ENCODE results near the gene RND2. TPM values are rescaled to one million over a fixed set of nuclear protein-coding genes. Genes with fewer than 3 reads are reported as not detected.

RND2 gene
- total and polyA plus RNA-seq, 9 of the 15 experiments (the other 6 are each of a cell fraction or from before 2014, with no cell fraction given), result 0.15 to 1.9 (median 0.98) TPM

GRCh38 chr17:43020789-43021740, 4.0 kb upstream of the RND2 start (continued):
- TF ChIP-seq ZNF23 (CRISPR knock-in tag; IDR thresholded peaks at IDR 0.05), result no peak
- TF ChIP-seq JUND (IDR thresholded peaks at IDR 0.05; ENCODE audit: borderline replicate concordance, low read depth, low read length), result peak; percentile 97
- peak; percentile 95; the same call in 2 of the 3 replicates for TF ChIP-seq JUND (tag; IDR thresholded peaks at IDR 0.05; ENCODE audit: borderline replicate concordance, low read depth, low read length)
- TF ChIP-seq ZNF324 (CRISPR knock-in tag; IDR thresholded peaks at IDR 0.05), result no peak
- no peak for TF ChIP-seq MEF2A (IDR thresholded peaks at IDR 0.05; ENCODE audit: control insufficient read depth, low read depth, low read length)
- TF ChIP-seq CHD1 (IDR thresholded peaks at IDR 0.05; ENCODE audit: low read length), result peak; percentile 3
- 0 out of 4 replicates have a peak, but pooled peaks of 1 of the 2 experiments have one; percentile 57 for TF ChIP-seq ARNT (IDR thresholded peaks at IDR 0.05)
- 0 out of 2 replicates have a peak, but pooled peaks have one; percentile 23 for TF ChIP-seq MEF2D (tag; conservative IDR thresholded peaks at IDR 0.05; ENCODE audit: low read depth)

GRCh38 chr17:43021741-43022512, 3.1 kb upstream of the RND2 start, which contains the start of gene VAT1:
TSS of gene VAT1 (minus strand) at chr17:43022385. CDS start at chr17:43022322, 63 bp downstream.
- Histone ChIP-seq H3K4me3 (peak within 1 kb of the TSS; percentile 87), H3K4me2 (ENCODE audit: insufficient read depth, low read length) (peak within 1 kb of the TSS; percentile 99), H3K9me1 (ENCODE audit: control insufficient read depth, insufficient read depth, low read length) (peaks cover 10% of the 10 kb centered on the region), H3K4me1 (replicated peaks in 1 of 2; ENCODE audit: control insufficient read depth in 2 of 2, insufficient read depth in 2 of 2, low read length in 2 of 2) (peaks cover 27 to 61% of the 10 kb centered on the region in 2 experiments), H3K9ac (ENCODE audit: insufficient read depth in 1 of 2, low read depth in 2 of 2, low read length in 2 of 2) (peak within 1 kb of the TSS; percentile 68 to 96), H3K27me3 (ENCODE audit: control insufficient read depth in 2 of 2, insufficient read depth in 2 of 2, low read length in 2 of 2) (no peaks in the 10 kb centered on the region), H2AFZ (ENCODE audit: low read depth, low read length) (peak within 1 kb of the TSS; percentile 94), H3K27ac (ENCODE audit: extremely low read depth, low read depth, low read length) (peak within 1 kb of the TSS; percentile 83), H3K9me3 (replicated peaks; ENCODE audit: control insufficient read depth, insufficient read depth, low read depth, low read length) (no peaks in the 10 kb centered on the region), H3K79me2 (ENCODE audit: control insufficient read depth, insufficient read depth, low read length) (peaks cover 40% of the 10 kb centered on the region), H4K20me1 (replicated peaks; ENCODE audit: control insufficient read depth, insufficient read depth, low read length) (peaks cover 6% of the 10 kb centered on the region; the same call in 1 of the 2 replicates), H3K36me3 (ENCODE audit: control insufficient read depth, insufficient read depth, low read length) (peaks cover 21% of the 10 kb centered on the region; the same call in 2 of the 3 replicates)
- ATAC-seq, result peak; percentile 75
- ChIA-PET CTCF (ENCODE audit: low intra/inter-chr PET ratio) (no interaction called here), POLR2A (interaction anchor here (0.6 to 6.7 kb wide), 5 partner anchors 9 to 1005 kb away, joined by 3 to 79 read pairs (median 7); partner anchors contain the start of gene RPL27)
- no TSS peak for BruUV-seq (replicated peaks)
- intact Hi-C loops (cut with micrococcal nuclease) (no loop called here), in situ Hi-C loops (cut with MboI) (no loop called here)
- FAIRE-seq, result peak; percentile 62
- DNase-seq (ENCODE audit: extremely low read depth in 1 of 4, low spot score in 3 of 4), result peak; percentile 71 to 91 (median 77)
- WGBS (ENCODE audit: insufficient coverage, low coverage, missing lambda C conversion rate), result 2% methylated on average over 57 of the region's 80 CpGs
- TF ChIP-seq FOXM1 (IDR thresholded peaks at IDR 0.05; ENCODE audit: low read depth), result no peak
- TF ChIP-seq FOXM1 (CRISPR knock-in tag; IDR thresholded peaks at IDR 0.05; ENCODE audit: low read depth), result peak; percentile 88; the same call in 1 of the 2 replicates
- TF ChIP-seq, protein P1, sequence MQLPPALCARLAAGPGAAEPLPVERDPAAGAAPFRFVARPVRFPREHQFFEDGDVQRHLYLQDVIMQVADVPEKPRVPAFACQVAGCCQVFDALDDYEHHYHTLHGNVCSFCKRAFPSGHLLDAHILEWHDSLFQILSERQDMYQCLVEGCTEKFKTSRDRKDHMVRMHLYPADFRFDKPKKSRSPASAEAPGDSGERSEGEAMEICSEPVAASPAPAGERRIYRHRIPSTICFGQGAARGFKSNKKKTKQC (CRISPR knock-in tag; IDR thresholded peaks at IDR 0.05), result peak; percentile 36; the same call in 1 of the 2 replicates
- TF ChIP-seq ZFX (CRISPR knock-in tag; IDR thresholded peaks at IDR 0.05), result peak; percentile 85
- TF ChIP-seq ZNF280B (CRISPR knock-in tag; IDR thresholded peaks at IDR 0.05), result no peak
- TF ChIP-seq VEZF1 (CRISPR knock-in tag; IDR thresholded peaks at IDR 0.05), result peak; percentile 75
- TF ChIP-seq PHF20 (IDR thresholded peaks at IDR 0.05; ENCODE audit: partially characterized antibody), result peak; percentile 39

Data from K562 (cell line).